GM12801 (cell line): ENCODE data around the gene GAA.

Experiments
- TF ChIP-seq, protein P1 (sequence below): IDR thresholded peaks from one replicate; pipeline ENCODE4 v1.5.1; 2011; ENCODE audit warnings: control low read depth; ENCODE audit not compliant: insufficient read length; ENCODE audit errors: extremely low read depth

GAA gene

DNA sequence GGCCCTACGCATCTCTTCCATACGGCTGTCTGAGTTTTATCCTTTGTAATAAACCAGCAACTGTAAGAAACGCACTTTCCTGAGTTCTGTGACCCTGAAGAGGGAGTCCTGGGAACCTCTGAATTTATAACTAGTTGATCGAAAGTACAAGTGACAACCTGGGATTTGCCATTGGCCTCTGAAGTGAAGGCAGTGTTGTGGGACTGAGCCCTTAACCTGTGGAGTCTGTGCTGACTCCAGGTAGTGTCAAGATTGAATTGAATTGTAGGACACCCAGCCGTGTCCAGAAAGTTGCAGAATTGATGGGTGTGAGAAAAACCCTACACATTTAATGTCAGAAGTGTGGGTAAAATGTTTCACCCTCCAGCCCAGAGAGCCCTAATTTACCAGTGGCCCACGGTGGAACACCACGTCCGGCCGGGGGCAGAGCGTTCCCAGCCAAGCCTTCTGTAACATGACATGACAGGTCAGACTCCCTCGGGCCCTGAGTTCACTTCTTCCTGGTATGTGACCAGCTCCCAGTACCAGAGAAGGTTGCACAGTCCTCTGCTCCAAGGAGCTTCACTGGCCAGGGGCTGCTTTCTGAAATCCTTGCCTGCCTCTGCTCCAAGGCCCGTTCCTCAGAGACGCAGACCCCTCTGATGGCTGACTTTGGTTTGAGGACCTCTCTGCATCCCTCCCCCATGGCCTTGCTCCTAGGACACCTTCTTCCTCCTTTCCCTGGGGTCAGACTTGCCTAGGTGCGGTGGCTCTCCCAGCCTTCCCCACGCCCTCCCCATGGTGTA lies 1.5 kb downstream of the GAA start:
- TF ChIP-seq, protein P1, sequence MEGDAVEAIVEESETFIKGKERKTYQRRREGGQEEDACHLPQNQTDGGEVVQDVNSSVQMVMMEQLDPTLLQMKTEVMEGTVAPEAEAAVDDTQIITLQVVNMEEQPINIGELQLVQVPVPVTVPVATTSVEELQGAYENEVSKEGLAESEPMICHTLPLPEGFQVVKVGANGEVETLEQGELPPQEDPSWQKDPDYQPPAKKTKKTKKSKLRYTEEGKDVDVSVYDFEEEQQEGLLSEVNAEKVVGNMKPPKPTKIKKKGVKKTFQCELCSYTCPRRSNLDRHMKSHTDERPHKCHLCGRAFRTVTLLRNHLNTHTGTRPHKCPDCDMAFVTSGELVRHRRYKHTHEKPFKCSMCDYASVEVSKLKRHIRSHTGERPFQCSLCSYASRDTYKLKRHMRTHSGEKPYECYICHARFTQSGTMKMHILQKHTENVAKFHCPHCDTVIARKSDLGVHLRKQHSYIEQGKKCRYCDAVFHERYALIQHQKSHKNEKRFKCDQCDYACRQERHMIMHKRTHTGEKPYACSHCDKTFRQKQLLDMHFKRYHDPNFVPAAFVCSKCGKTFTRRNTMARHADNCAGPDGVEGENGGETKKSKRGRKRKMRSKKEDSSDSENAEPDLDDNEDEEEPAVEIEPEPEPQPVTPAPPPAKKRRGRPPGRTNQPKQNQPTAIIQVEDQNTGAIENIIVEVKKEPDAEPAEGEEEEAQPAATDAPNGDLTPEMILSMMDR, result no peak

DNA sequence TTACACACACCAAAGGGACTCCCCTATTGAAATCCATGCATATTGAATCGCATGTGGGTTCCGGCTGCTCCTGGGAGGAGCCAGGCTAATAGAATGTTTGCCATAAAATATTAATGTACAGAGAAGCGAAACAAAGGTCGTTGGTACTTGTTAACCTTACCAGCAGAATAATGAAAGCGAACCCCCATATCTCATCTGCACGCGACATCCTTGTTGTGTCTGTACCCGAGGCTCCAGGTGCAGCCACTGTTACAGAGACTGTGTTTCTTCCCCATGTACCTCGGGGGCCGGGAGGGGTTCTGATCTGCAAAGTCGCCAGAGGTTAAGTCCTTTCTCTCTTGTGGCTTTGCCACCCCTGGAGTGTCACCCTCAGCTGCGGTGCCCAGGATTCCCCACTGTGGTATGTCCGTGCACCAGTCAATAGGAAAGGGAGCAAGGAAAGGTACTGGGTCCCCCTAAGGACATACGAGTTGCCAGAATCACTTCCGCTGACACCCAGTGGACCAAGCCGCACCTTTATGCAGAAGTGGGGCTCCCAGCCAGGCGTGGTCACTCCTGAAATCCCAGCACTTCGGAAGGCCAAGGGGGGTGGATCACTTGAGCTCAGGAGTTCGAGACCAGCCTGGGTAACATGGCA lies 2.2 kb downstream of the GAA start:
- TF ChIP-seq, protein P1, result no peak

DNA sequence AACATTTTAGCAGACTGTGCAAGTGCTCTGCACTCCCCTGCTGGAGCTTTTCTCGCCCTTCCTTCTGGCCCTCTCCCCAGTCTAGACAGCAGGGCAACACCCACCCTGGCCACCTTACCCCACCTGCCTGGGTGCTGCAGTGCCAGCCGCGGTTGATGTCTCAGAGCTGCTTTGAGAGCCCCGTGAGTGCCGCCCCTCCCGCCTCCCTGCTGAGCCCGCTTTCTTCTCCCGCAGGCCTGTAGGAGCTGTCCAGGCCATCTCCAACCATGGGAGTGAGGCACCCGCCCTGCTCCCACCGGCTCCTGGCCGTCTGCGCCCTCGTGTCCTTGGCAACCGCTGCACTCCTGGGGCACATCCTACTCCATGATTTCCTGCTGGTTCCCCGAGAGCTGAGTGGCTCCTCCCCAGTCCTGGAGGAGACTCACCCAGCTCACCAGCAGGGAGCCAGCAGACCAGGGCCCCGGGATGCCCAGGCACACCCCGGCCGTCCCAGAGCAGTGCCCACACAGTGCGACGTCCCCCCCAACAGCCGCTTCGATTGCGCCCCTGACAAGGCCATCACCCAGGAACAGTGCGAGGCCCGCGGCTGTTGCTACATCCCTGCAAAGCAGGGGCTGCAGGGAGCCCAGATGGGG lies 3.1 kb downstream of the GAA start:
- TF ChIP-seq, protein P1, result no peak

DNA sequence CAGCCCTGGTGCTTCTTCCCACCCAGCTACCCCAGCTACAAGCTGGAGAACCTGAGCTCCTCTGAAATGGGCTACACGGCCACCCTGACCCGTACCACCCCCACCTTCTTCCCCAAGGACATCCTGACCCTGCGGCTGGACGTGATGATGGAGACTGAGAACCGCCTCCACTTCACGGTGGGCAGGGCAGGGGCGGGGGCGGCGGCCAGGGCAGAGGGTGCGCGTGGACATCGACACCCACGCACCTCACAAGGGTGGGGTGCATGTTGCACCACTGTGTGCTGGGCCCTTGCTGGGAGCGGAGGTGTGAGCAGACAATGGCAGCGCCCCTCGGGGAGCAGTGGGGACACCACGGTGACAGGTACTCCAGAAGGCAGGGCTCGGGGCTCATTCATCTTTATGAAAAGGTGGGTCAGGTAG lies 3.6 kb downstream of the GAA start:
- TF ChIP-seq, protein P1, result no peak

DNA sequence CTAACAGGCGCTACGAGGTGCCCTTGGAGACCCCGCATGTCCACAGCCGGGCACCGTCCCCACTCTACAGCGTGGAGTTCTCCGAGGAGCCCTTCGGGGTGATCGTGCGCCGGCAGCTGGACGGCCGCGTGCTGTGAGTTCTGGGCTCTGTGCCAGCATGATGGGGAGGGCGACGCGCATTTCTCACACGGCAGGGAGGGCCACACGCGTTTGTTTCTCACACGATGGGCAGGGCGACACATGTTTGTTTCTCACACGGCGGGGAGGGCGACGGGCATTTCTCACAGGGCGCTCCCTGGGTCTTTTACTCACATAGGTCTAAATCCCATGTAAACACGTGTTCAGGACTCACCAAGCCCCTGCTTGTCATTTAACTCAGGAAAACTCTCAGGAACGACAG lies 4.4 kb downstream of the GAA start:
- TF ChIP-seq, protein P1, result no peak

DNA sequence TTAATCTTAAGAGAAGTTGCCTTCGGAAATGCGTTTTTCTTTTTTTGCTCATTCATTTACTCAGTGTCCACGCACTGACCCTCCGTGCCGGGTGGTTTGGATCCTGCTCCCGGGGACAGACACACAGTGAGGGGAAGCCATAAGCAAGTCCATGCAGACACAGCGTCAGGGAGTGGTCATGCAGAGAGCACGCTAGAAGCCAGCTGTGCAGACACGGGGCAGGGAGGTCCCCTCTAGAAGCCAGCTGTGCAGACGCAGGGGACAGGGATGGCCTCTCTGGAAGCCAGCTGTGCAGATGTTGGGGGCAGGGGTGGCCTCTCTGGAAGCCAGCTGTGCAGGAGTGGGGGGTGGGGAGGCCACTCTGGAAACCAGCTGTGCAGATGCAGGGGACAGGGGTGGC lies 4.8 kb downstream of the GAA start:
- TF ChIP-seq, protein P1, result no peak

DNA sequence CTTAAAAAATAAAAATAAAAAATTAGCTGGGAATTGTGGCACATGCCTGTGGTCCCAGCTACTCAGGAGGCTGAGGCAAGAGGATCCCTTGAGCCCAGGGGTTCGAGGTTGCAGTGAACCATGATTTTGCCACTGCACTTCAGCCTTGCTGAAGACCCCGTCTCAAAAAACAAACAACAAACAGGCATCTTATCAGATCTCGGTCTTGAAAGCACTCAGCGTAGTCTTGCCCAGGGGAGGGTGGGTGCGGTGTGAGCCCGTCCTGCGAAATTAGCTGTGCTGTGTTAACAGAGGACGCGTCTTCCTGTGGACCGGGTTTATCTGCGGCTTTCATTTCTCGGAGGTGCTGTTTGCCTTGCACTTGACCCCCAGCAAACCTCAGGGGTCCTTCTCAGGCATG lies 5.4 kb downstream of the GAA start:
- TF ChIP-seq, protein P1, result no peak
